Activated gamma-delta T cell treated with anti-CD3 and anti-CD28 coated beads, Interleukin-2, amount 50 U/mL, for 16 hours (primary cell): ENCODE data around the gene STIM2.
"Not testable (repeated sequence)": the region's sequence is repeated elsewhere in the genome, so short reads cannot be mapped to it uniquely, and the experiment has no call there.

Experiments used
- DNase-seq: peaks from one replicate; pipeline ENCODE4 v3.0.0-alpha.2; 2020; ENCODE audit warnings: low read depth

Gene STIM2

GRCh38 chr4:26953366-26953765 lies 92.7 kb downstream of the STIM2 start:
- DNase-seq: no peak

- DNase-seq: no peak
These were observed 93.3 kb downstream of the STIM2 start for GRCh38 chr4:26953770-26954423.

- no peak for DNase-seq
These were observed 94.6 kb downstream of the STIM2 start for GRCh38 chr4:26955241-26955640.

DNA sequence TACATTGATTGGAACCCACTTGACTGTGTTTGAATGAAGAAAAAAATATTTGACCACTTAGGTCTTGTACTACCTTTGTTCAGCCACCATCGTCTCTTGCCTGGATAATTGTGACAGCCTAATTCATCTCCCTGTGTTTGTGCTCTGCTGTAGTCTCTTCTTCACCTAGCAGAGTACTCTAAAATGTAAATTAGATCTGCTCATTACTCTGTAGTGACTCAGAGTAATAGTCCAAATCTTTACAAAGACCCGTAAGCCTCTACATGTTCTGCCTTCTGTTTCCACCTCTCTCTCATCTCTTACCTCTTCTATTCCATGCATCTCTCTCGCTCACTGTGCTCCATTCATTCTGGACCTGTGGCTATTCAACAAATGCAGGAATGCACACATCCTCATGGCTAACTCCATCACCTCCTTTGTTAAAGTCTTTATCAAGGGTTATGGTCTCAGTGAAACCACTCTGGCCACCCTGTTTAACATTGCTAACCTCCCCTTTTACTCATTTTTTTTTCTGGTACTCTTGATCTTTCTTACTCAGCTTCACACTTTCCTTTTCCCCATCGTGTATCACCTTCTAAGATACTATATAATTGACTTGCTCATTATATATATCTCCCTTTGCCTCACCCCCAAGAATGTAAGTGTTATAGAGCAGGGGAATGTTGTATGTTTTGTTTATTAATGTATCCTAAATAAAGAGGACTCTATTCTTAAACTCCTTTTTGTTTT lies 98.4 kb downstream of the STIM2 start:
- DNase-seq: no peak

DNA sequence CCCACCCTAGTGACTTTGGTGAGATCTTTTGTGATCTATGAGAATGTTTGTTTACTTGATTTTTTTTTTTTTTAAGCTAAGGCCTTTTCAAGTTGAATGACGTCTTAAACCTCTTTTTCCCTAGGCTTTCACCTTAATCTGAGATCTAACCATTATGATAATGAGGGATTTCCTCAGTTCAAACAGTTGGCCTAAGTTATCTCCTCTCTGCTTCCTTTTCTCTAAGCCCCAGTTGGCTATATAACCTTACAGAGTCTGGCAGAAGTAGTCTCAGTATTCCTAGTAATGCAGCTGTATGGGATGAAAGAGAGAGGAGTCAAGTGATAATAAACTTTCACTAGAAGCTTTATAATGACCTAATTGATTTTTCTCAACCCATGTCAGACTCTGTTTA lies 99.0 kb downstream of the STIM2 start:
- DNase-seq: no peak

DNA sequence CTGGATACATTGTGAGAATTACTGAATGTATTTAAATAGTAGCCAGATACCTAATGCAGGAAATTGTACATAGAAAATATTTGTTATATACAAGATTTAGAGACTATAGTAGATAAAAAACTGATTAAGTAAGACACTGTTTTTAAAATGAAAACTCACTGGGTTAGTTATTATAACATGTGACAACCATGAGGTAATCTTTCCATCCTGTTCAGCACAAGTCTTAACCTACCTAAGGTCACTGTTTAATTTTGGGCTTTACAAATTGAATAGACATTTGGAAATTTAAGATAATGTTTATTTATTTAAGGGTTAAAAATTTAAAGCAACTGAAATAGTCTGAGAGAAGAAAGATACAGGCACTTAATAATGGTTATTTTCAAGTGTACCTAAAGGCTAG lies 102.1 kb downstream of the STIM2 start:
- no peak for DNase-seq

GRCh38 chr4:26964512-26964911 lies 103.9 kb downstream of the STIM2 start:
- no peak for DNase-seq

GRCh38 chr4:26964994-26965393 lies 104.4 kb downstream of the STIM2 start:
- DNase-seq: no peak

- not testable (repeated sequence) for DNase-seq
These were observed 115.0 kb downstream of the STIM2 start for GRCh38 chr4:26975464-26976181.

DNA sequence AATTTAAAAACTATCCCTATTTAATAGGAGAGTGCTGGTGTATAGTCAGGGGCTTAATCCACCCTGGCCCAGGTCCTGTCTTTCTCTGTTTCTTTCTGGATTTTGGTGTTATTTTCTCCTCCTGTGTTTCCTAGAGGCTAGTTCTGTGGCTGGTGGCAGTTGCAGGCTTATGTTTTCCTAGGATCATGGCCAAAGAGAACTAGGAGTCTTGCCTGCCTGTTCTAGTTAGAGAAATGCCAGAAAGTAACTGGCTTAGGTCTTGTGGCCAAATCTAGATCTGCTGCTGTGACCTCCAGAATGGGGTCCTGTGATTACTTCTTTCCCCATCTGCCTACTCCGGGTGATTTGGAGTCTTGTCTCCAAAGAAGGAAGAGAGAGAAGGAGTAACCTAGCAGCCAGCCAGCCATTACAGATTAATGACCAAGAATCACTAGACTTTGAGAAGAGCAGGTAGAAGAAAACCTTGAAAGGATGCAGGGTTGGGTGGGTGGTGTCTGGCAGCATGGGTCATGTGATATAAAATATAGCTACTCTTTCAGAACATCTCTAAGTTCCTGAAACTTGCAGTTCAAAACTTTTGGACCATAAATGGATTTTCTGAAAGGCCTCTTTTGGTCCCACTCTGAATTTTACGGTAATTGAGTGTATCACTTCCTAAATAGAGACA lies 117.9 kb downstream of the STIM2 start:
- DNase-seq: no peak

DNA sequence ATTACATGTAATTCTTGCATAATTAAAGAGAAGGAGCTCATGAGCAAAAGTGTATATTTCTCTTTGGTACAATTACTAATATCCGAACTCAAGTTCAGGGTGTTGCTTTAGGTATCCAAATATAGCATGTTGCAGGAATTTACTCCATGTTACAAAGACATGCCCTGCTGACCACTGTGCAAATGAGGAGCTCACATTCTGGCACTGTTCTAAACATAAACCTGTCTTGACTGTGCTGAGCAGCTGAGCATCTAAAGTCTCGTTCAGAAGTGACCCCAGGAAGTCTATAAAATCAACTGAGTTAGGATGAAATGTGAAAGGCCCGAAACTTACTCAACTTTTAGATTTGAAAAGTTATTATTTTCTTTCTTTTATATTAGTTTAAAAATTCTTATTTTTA lies 124.3 kb downstream of the STIM2 start:
- no peak for DNase-seq

DNA sequence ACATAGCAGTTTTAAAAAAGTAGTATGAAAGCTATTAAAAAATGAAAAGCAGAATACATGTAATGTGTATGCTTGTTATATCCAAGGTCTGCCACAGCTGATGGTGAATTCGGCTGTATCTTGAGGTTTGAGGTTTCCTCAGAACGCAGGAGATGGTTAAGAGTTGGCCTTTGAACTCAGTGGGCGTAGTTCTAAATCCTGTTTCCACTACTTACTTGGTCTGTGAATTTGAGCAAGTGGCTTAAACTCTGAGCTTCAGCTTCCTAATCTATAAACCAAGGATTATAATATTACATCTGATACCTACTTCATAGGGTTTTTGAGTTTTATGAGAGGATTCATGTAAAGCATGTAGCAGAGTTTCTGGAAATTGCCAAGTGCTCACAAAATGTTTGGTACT lies 125.2 kb downstream of the STIM2 start:
- no peak for DNase-seq

GRCh38 chr4:26987191-26987590 lies 126.5 kb downstream of the STIM2 start:
- DNase-seq: no peak

DNA sequence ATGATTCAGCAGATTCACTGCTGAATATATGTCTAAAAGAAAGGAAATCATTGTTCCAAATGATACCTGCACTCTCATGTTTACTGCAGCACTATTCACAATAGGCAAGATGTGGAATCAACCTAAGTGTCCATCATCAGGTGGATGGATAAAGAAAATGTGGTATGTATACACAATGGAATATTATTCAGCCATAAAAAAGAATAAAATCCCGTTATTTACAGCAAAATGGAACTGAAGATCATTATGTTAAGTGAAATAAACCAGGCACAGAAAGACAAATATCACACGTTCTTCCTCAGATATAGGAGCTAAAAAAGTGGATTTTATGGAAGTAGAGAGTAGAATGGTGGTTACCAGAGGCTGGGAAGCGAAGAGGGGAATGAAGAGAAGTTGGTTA lies 130.4 kb downstream of the STIM2 start:
- no peak for DNase-seq

GRCh38 chr4:26992657-26993361 lies 132.2 kb downstream of the STIM2 start:
- no peak for DNase-seq

DNA sequence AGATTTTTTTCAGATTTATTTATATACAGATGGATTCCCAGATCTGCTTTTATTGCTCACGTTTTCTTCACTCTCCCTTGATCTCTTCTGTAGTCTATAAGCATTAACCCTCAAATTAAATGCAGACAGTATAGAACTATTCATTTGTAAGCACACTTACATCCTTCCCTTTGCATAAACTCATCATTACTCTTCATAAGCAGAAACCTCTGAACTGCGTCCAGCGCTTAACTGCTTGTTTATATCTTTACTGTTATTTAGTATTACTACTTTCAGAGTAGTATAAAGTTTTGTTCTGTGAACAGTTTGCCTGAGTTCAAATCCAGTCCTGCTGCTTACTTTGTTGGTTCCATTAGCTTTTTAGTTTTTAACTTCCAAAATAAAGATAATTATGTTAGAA lies 132.9 kb downstream of the STIM2 start:
- no peak for DNase-seq

DNA sequence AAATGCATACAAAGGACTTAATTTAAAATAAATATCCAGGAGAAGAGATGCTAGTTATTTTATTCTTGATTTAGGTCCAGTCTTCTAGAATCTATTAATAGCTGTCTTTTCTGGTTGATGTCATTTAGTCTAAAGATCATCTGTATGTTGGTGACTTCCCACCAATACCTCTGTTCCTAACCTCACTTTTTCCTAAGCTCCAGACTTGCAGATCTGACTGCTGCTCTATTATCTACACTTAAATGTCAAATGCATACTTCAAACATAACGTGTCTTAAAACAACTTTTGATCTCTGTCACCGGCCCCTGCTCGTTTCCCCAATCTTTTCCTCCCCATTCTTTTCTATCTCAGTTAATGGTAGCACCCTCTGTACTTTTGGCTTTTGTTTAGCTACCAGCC lies 133.3 kb downstream of the STIM2 start:
- DNase-seq: no peak

DNA sequence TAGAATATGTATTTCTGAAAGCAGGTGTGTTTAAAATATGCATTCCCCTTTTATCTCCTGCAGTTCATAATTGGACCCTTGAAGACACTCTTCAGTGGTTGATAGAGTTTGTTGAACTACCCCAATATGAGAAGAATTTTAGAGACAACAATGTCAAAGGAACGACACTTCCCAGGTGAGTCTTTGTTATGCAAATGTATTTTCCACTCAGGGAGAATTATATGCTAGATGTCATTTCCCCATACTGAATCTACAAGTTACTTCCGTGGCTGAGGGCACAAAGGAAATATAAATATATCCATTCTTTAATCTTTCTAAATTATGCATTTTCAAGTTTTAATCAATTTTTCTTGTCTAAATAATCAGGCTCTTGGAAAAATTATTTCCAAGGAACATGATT lies 134.7 kb downstream of the STIM2 start:
- DNase-seq: no peak

DNA sequence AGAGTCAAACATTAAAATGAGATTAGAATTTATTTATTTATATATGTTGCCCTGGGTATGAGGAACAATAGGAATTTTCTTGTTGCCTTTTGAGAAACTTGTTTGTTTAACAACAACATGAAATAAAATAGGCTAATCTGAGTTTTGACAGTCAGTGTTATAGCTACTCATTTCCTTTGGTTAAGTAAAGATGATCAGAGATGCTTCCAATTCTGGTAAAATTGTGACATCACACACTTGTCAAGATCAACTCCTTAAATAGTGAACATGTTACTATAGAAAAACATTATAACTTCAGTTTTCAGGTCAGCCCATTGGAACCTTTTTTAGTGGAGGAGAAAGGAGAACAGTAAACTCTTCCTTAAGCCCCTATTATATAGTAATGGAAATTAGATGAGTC lies 136.1 kb downstream of the STIM2 start:
- DNase-seq: no peak

DNA sequence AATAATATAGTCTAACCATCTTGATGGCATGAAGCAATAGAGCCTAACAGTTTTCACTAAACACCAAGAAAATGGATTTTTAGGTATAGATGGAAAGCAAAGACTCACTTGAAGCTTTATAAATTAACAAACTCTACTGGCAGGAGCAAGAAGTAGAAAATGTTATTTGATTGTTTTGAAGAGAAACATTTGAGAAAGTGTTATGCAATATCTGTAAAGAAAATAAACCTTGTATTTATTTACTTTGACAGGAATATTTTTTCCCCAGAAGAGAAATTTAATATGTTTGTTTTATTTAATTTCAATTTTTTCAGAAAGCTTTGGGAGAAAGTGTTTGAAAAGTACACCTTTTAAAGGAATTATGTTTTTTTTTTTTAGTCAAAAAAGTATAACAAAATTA lies 139.0 kb downstream of the STIM2 start:
- DNase-seq: no peak

DNA sequence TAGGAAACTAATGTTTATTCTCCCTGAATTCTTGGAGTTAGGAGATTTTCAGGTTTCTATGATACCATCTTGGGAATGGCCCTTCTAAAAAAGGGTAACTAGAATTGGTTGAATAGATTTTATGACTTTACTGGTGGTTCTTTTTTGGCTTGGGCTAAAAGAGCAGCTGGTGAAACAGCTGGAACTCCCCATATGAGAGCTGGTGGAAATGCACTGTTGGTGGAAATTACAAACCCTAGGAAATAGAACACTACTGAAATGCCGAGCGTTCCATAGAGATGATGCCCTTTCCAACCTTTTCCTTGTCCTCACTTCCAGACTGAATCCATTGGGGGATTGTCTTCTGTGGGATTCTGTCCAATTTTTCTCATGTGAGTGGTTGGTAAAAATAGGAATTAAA lies 139.5 kb downstream of the STIM2 start:
- DNase-seq: no peak

DNA sequence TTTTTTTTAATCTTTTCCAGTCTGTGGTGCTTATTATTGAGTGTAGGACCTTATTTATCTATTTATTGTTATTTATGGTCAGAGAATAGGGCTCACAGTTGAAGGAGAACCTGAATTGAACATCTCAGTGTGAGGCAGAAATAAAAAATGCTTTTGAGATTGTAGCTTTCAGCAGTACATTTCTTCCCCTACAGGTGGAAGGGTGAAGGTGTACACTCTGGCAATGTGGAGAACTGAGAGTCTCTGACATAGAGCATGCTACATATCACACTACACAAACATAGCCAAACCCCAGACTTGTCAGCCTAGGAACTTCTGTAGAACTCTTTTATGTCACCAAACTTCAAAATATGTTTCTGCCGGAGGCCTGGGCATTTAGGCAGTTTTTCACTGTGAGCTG lies 140.2 kb downstream of the STIM2 start:
- no peak for DNase-seq
